Keratinocyte (primary cell): ENCODE data around the gene ORC2.

Experiments
- EZH2 ChIP-seq: IDR thresholded peaks from one replicate; pipeline ENCODE4 v1.6.1; 2012; ENCODE audit warnings: inconsistent platforms, mild to moderate bottlenecking, low read length, moderate library complexity
- TF ChIP-seq, protein P1 (sequence below), 3 experiments: IDR thresholded peaks in 1 of 3; conservative IDR thresholded peaks in 1 of 3; optimal IDR thresholded peaks in 1 of 3; 2 replicates in 2 of 3; 3 replicates in 1 of 3; pipeline versions ENCODE3 to v1.5.1; 2011; ENCODE audit warnings: low read length in 3 of 3, mild to moderate bottlenecking in 3 of 3, moderate library complexity in 2 of 3, control low read depth in 1 of 3, inconsistent platforms in 1 of 3; ENCODE audit not compliant: insufficient read depth in 2 of 3; ENCODE audit errors: extremely low read depth in 1 of 3

DNA sequence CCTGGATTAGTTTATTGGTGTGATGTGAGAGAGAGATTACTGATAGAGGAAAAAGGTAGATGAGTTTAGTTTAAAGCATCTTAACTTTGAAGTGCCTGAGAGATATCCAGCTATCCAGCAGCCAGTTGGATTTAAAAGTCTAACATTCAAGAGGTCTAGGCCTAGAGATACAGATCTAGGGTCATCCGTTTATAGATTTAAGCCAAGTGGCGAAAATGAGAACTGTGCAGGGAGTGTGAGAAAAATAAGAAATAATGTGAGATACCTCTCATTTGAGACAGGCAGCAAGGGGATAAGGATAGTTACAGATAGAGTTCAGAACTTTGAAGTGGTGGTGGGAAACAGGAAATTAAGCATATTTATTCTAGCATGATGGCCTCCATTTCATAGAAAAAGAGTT lies 5.3 kb upstream of the ORC2 start:
- TF ChIP-seq, protein P1, sequence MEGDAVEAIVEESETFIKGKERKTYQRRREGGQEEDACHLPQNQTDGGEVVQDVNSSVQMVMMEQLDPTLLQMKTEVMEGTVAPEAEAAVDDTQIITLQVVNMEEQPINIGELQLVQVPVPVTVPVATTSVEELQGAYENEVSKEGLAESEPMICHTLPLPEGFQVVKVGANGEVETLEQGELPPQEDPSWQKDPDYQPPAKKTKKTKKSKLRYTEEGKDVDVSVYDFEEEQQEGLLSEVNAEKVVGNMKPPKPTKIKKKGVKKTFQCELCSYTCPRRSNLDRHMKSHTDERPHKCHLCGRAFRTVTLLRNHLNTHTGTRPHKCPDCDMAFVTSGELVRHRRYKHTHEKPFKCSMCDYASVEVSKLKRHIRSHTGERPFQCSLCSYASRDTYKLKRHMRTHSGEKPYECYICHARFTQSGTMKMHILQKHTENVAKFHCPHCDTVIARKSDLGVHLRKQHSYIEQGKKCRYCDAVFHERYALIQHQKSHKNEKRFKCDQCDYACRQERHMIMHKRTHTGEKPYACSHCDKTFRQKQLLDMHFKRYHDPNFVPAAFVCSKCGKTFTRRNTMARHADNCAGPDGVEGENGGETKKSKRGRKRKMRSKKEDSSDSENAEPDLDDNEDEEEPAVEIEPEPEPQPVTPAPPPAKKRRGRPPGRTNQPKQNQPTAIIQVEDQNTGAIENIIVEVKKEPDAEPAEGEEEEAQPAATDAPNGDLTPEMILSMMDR (optimal IDR thresholded peaks at IDR 0.05 in 1 of 3, IDR thresholded peaks at IDR 0.05 in 1 of 3, conservative IDR thresholded peaks at IDR 0.05 in 1 of 3; ENCODE audit: extremely low read depth in 1 of 3, insufficient read depth in 2 of 3, low read length in 3 of 3): no peak
- TF ChIP-seq EZH2: no peak
